Testis (tissue), 2 donors: ENCODE results near the gene NAT8L.

Experiments used
- CTCF ChIP-seq, 3 experiments: fragments of 450-650 bp in 2 of 3; fragments of 200-600 bp in 1 of 3; sonication (generic) in 1 of 3; IDR thresholded peaks; one replicate each; pipeline ENCODE4 v1.5.1; 2016 to 2019; ENCODE audit warnings: antibody characterized with exemption in 3 of 3, mild to moderate bottlenecking in 2 of 3, moderate library complexity in 1 of 3
- POLR2A ChIP-seq: fragments of 450-650 bp; IDR thresholded peaks from one replicate; pipeline ENCODE4 v1.6.1; 2017; ENCODE audit warnings: antibody characterized with exemption, mild to moderate bottlenecking, moderate library complexity

DNA sequence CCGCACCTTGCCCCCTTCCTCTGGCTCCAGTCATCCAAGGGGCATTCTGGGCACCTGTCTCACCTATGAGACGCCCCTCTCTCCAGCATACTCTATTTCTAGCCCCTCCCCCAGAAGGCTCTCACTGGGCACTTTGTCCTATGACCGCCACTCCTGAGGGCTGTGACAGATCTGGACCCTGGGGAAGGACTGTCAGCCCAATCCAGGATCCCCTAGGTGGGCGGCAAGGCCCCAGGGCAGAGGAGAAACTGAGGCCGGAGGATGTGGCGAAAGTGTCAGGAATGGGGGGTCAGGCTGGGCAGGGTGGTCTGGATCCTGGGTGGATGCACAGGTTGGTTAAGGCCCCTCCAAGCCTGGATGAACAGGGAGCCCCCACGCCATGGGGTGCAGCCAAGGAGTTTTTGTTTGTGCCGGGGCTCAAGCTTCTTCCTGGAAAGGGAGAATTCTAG is 16.2 kb upstream of the NAT8L start:
- TF ChIP-seq CTCF (IDR thresholded peaks at IDR 0.05) (no peak), POLR2A (no peak)
